Measurements from ENCODE around the gene PXN. TPM values are rescaled to one million over a fixed set of nuclear protein-coding genes. Genes with fewer than 3 reads are reported as not detected.
"Not testable (repeated sequence)": the region's sequence is repeated elsewhere in the genome, so short reads cannot be mapped to it uniquely, and the experiment has no call there.

Gene PXN
- total and polyA plus RNA-seq, 2 of the 13 experiments (the other 11 are each of a cell fraction or from before 2014, with no cell fraction given), result 13.6 to 14.2 TPM

DNA sequence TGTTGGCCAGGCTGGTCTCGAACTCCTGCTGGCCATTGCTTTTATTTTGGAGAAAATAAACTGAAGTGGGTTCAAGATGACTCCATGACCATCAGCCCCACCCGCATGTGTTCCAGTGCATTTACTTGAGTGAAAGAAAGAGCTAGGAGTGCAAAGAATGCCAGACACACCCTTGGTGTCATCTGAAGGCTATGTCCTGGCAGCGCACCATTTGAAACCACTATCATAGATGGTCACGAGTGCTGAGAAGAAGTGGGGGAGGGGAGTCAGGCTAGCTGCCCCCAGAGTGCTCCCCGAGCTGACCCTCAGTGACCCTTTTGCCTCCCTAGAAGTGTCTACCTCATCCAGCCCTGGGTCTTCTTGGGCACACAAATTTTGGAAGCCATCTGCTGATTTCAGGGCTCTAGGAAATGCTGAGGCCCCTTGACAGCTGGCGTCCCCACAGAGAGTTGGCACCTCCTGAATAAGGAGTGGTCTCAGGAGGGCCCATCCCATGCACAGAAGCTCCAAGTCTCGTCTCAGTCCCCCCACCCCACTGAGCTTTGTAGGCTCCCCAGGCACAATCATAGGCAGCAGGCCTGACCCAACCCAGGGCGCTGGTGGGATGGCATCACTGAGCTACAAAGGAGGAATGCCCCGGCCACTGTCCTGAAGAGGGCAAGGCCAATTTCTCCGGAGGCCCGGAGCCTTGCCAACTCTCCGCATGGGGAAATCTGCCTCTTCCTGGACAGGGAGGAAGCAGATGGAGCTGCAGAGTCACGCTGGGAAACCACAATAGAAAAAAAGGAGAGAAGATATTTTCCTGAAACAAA is 28.0 kb downstream of the PXN start:
- ChIA-PET CTCF (ENCODE audit: low intra/inter-chr PET ratio, low total read pairs) (no interaction called here), POLR2A (interaction anchor here (1.2 to 2.6 kb wide), 5 partner anchors 9 to 53 kb away, joined by 3 to 13 read pairs (median 5); partner anchors contain the start of genes RNU4-2 and RPLP0)
- H3K4me3 ChIP-seq (replicated peaks in 1 of 3; ENCODE audit: insufficient read depth in 1 of 3, low read depth in 2 of 3, low read length in 3 of 3), result no peak overlapping the region
- H2AFZ ChIP-seq (ENCODE audit: low read length), result no peak overlapping the region
- H3K9ac ChIP-seq (ENCODE audit: insufficient read depth, low read depth, low read length), result no peak overlapping the region
- H3K4me1 ChIP-seq (ENCODE audit: insufficient read depth, low read length), result peaks cover 66% of the 10 kb centered on the region
- TF ChIP-seq HDAC2 (CRISPR knock-in tag; IDR thresholded peaks at IDR 0.05) (no peak), ZSCAN30 (CRISPR knock-in tag; IDR thresholded peaks at IDR 0.05) (no peak), MYC (CRISPR knock-in tag; IDR thresholded peaks at IDR 0.05; ENCODE audit: borderline replicate concordance) (no peak), HOMEZ (CRISPR knock-in tag; IDR thresholded peaks at IDR 0.05; ENCODE audit: low read depth) (no peak)
- WGBS (ENCODE audit: low lambda C conversion rate), result 94% methylated on average over 12 of the region's 13 CpGs
- no peak for FAIRE-seq
- H3K4me2 ChIP-seq (ENCODE audit: low read depth, low read length), result no peak overlapping the region
- no peaks in the 10 kb centered on the region for H3K27me3 ChIP-seq (ENCODE audit: control insufficient read depth in 1 of 2, insufficient read depth in 2 of 2, low read length in 2 of 2)
- H4K20me1 ChIP-seq (ENCODE audit: insufficient read depth, low read length), result peaks cover 13% of the 10 kb centered on the region
- H3K9me3 ChIP-seq (ENCODE audit: low read length), result no peaks in the 10 kb centered on the region
- in situ Hi-C loops (cut with HindIII; ENCODE audit: extremely low pct_ligation_motif_present, low pct_unique_long_range_greater_than_20kb), result no loop called here
- peaks cover 23% of the 10 kb centered on the region for H3K79me2 ChIP-seq (ENCODE audit: insufficient read depth, low read length)
- no peak overlapping the region for H3K27ac ChIP-seq (ENCODE audit: extremely low read length, insufficient read depth, low read length)
- DNase-seq (ENCODE audit: low spot score), result no peak
- BruUV-seq (replicated peaks), result no TSS peak
- ATAC-seq, result no peak
- intact Hi-C loops (cut with micrococcal nuclease; ENCODE audit: unreplicated experiment), result no loop called here
- no peaks in the 10 kb centered on the region; a peak in 1 of 5 replicates for H3K36me3 ChIP-seq (replicated peaks in 1 of 2; ENCODE audit: control insufficient read depth in 1 of 2, insufficient read depth in 2 of 2, low read length in 2 of 2)

DNA sequence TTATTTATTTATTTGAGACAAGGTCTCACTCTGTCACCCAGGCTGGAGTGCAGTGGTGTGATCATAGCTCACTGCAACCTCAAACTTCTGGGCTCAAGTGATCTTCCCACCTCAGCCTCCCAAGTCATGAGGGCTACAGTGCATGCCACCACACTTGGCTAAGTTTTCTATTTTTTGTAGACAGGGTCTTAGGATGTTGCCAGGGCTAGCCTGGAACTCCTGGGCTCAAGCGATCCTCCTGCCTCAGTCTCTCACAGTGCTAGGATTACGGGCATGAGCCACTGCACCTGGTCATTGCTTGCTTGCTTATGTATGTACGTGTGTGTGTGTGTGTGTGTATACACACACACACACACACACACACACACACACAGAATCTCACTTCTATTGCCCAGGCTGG is 28.7 kb downstream of the PXN start:
- intact Hi-C loops (cut with micrococcal nuclease; ENCODE audit: unreplicated experiment); H3K27ac ChIP-seq (ENCODE audit: extremely low read length, insufficient read depth, low read length): not testable (repeated sequence)
- 100% methylated on average over 3 of the region's 3 CpGs for WGBS (ENCODE audit: low lambda C conversion rate)

More for the DNA sequence above, 28.7 kb downstream of the PXN start:
- H3K9me3 ChIP-seq (ENCODE audit: low read length); in situ Hi-C loops (cut with HindIII; ENCODE audit: extremely low pct_ligation_motif_present, low pct_unique_long_range_greater_than_20kb); H3K36me3 ChIP-seq (replicated peaks in 1 of 2; ENCODE audit: control insufficient read depth in 1 of 2, insufficient read depth in 2 of 2, low read length in 2 of 2); H3K4me2 ChIP-seq (ENCODE audit: low read depth, low read length); DNase-seq (ENCODE audit: low spot score); H3K9ac ChIP-seq (ENCODE audit: insufficient read depth, low read depth, low read length); H3K27me3 ChIP-seq (ENCODE audit: control insufficient read depth in 1 of 2, insufficient read depth in 2 of 2, low read length in 2 of 2); H3K4me3 ChIP-seq (replicated peaks in 1 of 3; ENCODE audit: insufficient read depth in 1 of 3, low read depth in 2 of 3, low read length in 3 of 3); H2AFZ ChIP-seq (ENCODE audit: low read length); FAIRE-seq; ATAC-seq; BruUV-seq (replicated peaks); CTCF ChIA-PET (ENCODE audit: low intra/inter-chr PET ratio, low total read pairs): not testable (repeated sequence)
- H3K4me1 ChIP-seq (ENCODE audit: insufficient read depth, low read length), result peaks cover 66% of the 10 kb centered on the region
- peaks cover 24% of the 10 kb centered on the region for H3K79me2 ChIP-seq (ENCODE audit: insufficient read depth, low read length)
- POLR2A ChIA-PET, result interaction anchor here (1.2 to 2.3 kb wide), 3 partner anchors 27 to 36 kb away, joined by 3 to 5 read pairs (median 3); partner anchors contain the start of genes PXN and RPLP0
- peaks cover 11% of the 10 kb centered on the region for H4K20me1 ChIP-seq (ENCODE audit: insufficient read depth, low read length)

Data from HepG2 (cell line).